Effector memory CD8-positive, alpha-beta T cell (primary cell): Measurements from ENCODE around the gene ZACN.
"Not testable (repeated sequence)": the region's sequence is repeated elsewhere in the genome, so short reads cannot be mapped to it uniquely, and the experiment has no call there.

Experiments used
- ATAC-seq: fragments of 150-1000 bp; cut with Tn5 transposase; replicated peaks from 2 replicates; pipeline ENCODE4 v1.10.0; 2021; ENCODE audit warnings: mild to moderate bottlenecking, moderate library complexity
- DNase-seq, 3 experiments: peaks; one replicate each; pipeline ENCODE4 v3.0.0; 2021
- H3K27ac Mint-ChIP-seq, 2 donors: one replicate each; pipeline ENCODE4 v1.8.0; 2022; ENCODE audit warnings: mild to moderate bottlenecking in 2 of 2, mixed read lengths in 2 of 2, moderate library complexity in 2 of 2
- H3K27me3 Mint-ChIP-seq, 2 donors: one replicate each; pipeline ENCODE4 v1.8.0; 2022; ENCODE audit warnings: mixed read lengths in 2 of 2
- H3K36me3 Mint-ChIP-seq: one replicate; pipeline ENCODE4 v1.8.0; 2022; ENCODE audit warnings: mild to moderate bottlenecking, moderate library complexity, mixed read lengths; ENCODE audit not compliant: insufficient read depth
- H3K4me1 Mint-ChIP-seq, 2 donors: one replicate each; pipeline ENCODE4 v1.8.0; 2022; ENCODE audit warnings: low read depth in 2 of 2, mixed read lengths in 2 of 2
- H3K4me3 Mint-ChIP-seq, 2 donors: one replicate each; pipeline ENCODE4 v1.8.0; 2022; ENCODE audit warnings: mild to moderate bottlenecking in 2 of 2, mixed read lengths in 2 of 2, moderate library complexity in 2 of 2
- H3K9me3 Mint-ChIP-seq, 2 donors: one replicate each; pipeline ENCODE4 v1.8.0; 2022; ENCODE audit warnings: mixed read lengths in 2 of 2

The ZACN gene

DNA sequence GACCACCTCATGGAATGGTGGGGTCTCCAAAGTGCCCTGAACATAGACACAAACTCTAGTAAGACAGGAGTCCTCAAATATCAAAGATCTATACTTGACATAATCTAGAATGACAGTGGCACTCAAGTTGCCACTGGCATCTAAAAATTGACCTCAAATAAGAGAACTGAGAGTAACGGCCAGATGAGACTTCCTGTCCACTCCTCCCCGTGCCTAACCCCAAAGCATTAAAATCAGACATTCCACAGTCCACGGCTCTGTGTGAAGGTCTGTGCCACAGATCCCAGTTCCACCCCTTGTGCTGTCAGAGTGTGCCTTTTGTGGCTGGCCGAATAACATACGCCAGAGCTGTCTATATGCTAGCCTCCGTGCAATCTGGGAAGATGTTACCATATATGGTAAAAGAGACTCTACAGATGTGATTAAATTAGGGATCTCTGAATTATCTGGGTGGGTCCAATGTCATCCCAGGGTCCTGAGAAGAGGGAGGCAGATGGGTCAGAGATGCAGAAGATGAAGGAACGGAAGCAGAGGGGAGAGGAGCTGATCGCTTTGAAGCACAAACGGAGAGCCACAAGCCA is 30.9 kb upstream of the ZACN start:
- H3K4me1 Mint-ChIP-seq: peaks cover 8 to 13% of the 10 kb centered on the region in 2 donors

DNA sequence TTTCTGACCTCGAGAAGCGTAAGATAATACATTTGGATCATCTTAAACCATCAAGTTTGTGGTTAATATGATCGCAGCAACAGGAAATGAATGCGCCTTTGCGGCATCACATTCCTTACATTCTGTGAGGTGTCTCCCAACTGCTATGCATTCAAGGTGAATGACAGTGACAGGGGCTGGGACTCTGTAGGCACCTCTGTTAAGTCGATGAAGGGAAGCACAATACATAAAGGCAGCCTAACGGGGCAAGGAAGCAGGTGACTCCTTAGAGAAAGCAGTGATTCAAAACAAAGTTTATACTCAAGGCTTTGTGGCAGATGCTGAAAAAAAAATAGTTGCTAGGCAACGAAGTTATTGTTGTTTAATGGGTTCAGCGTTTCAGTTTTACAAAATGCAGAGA is 30.3 kb upstream of the ZACN start:
- Mint-ChIP-seq H3K9me3 (no peaks in the 10 kb centered on the region), H3K4me3 (no peak overlapping the region), H3K27ac (peak overlapping the region; percentile 27 to 70), H3K4me1 (peaks cover 8 to 13% of the 10 kb centered on the region in 2 donors), H3K27me3 (no peaks in the 10 kb centered on the region), H3K36me3 (peaks cover 86% of the 10 kb centered on the region)
- DNase-seq (no peak), ATAC-seq (no peak)

More for the DNA sequence above, 30.9 kb upstream of the ZACN start:
- Mint-ChIP-seq H3K4me3 (no peak overlapping the region), H3K27ac (peak overlapping the region; percentile 7 to 70), H3K27me3 (no peaks in the 10 kb centered on the region), H3K9me3 (no peaks in the 10 kb centered on the region), H3K36me3 (peaks cover 86% of the 10 kb centered on the region)
- ATAC-seq (no peak), DNase-seq (no peak)

DNA sequence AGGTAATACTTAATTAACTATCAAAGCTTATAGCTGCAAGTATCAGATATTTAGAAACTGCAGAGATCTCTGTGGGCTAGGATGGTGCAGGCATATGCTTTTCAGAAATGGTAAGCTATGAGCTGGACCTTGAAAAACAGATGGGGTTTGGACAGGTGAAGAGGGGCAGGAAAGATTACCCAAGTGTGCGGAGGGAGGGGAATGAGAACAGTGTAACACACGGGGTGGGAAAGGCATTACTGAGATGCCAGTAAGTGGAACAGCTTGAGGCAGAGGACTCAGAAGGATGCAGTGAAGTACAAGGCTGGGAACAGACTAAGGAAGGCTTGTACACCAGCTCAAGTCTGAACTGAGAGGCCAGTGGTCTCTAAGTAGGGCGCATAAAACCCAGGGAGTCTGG is 29.7 kb upstream of the ZACN start:
- H3K27me3 Mint-ChIP-seq: no peaks in the 10 kb centered on the region
- H3K36me3 Mint-ChIP-seq: peaks cover 82% of the 10 kb centered on the region
- H3K4me3 Mint-ChIP-seq: no peak overlapping the region
- DNase-seq (no peak), ATAC-seq (no peak)
- H3K27ac Mint-ChIP-seq: peak overlapping the region; percentile 27 to 70
- peaks cover 8 to 13% of the 10 kb centered on the region in 2 donors for H3K4me1 Mint-ChIP-seq
- no peaks in the 10 kb centered on the region for H3K9me3 Mint-ChIP-seq

DNA sequence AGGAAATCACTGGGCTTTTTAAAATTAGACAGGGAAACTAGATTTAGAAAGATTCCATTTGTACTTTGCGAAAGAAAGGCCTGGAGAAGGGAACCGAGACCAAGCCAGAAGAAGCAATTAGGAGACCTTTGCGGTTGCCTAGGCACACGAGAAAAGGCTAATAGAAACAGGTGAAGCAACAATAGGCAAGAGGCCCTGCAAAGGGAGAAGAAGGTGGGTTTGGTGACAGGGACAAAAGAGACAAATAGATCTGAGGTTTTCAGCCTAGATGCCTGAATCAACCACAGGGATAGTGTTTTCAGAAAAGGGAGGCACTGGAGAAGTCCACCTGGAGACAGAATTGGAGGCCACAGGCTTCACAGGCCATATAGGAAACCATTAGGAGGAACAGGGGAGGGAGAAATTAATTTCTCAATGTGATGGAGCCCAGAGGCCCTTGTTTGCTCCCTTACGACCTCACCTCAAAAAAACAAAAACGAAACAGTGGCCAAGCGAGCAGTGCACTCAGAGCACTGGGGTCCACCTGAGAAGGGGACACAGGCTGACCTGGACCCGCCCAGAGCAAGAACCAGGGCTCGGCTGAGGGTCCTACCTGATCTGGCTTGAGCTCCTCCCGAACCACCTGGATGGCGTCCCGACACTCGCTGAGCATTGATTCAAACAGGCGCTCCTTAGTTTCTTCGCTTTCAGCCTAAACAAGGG is 29.0 kb upstream of the ZACN start:
- Mint-ChIP-seq H3K27ac (peak overlapping the region in 1 of 2 donors; percentile 70), H3K9me3 (no peaks in the 10 kb centered on the region), H3K4me1 (peaks cover 8 to 13% of the 10 kb centered on the region in 2 donors), H3K4me3 (no peak overlapping the region), H3K27me3 (no peaks in the 10 kb centered on the region), H3K36me3 (peaks cover 81% of the 10 kb centered on the region)
- DNase-seq (no peak), ATAC-seq (no peak)

DNA sequence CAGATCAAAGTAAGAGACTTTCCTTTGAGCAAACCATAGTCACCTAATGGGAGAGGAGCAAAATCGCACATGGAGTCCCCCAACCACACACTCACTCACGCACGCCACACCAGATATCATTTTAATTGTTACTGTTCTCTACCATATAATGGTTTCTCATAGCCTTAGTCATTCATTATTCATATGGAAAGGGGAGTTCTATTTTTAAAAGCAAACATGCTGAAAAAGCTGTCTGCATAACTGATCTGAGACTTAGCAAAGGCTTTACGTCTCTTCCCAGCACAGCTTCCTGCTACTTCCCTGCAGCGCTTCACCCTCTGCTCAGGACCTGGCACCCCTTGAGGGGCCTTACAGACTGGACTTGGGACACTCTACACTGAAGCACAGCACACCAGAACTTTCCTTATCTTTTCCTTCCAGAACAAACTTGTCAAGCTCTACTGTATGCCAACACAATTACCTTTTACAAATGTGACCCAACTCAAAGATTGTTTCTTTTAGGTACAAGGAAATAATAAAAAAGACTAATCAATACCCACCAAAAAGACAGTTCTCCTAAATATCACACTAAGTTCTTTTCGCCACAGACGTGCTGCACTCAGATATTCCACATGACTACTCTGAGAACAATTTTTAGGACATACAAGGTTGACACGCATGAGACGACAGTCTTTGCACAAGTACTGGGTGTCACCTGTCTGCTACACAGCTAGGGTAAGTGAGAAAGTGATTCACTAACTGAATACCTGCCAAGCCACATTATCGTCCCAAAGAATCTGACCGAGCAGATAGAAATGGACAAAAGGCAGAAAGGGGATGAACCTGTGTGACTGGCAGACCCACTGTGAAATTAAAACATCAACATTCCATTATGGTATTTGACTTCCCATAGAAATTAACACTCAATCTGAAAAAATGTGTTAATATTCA is 28.2 kb upstream of the ZACN start:
- Mint-ChIP-seq H3K27ac (no peak overlapping the region), H3K4me3 (no peak overlapping the region), H3K9me3 (no peaks in the 10 kb centered on the region), H3K4me1 (peaks cover 8 to 13% of the 10 kb centered on the region in 2 donors), H3K36me3 (peaks cover 81% of the 10 kb centered on the region), H3K27me3 (no peaks in the 10 kb centered on the region)
- DNase-seq (no peak), ATAC-seq (no peak)

DNA sequence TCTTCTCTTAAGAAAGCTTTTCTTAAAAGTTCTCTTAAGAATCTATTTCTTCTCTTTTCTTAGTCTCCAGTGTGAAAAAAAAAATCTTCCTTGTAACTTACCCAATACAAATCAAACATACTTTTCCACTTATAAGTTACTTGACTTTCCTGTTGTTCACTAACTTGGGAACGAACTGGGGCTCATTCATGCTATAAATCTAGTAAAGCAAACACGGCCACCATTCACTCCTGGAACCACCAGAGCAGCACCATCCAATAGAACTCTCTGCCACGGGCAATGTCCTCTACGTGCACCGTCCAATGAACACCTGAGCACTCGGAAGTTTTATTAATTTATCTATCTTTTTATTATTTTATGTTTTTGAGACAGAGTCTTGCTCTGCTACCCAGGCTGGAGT is 27.4 kb upstream of the ZACN start:
- no peaks in the 10 kb centered on the region for H3K27me3 Mint-ChIP-seq
- H3K9me3 Mint-ChIP-seq: no peaks in the 10 kb centered on the region
- DNase-seq (no peak), ATAC-seq (no peak)
- no peak overlapping the region for H3K27ac Mint-ChIP-seq
- peaks cover 81% of the 10 kb centered on the region for H3K36me3 Mint-ChIP-seq
- peaks cover 8 to 16% of the 10 kb centered on the region in 2 donors for H3K4me1 Mint-ChIP-seq
- H3K4me3 Mint-ChIP-seq: no peak overlapping the region

DNA sequence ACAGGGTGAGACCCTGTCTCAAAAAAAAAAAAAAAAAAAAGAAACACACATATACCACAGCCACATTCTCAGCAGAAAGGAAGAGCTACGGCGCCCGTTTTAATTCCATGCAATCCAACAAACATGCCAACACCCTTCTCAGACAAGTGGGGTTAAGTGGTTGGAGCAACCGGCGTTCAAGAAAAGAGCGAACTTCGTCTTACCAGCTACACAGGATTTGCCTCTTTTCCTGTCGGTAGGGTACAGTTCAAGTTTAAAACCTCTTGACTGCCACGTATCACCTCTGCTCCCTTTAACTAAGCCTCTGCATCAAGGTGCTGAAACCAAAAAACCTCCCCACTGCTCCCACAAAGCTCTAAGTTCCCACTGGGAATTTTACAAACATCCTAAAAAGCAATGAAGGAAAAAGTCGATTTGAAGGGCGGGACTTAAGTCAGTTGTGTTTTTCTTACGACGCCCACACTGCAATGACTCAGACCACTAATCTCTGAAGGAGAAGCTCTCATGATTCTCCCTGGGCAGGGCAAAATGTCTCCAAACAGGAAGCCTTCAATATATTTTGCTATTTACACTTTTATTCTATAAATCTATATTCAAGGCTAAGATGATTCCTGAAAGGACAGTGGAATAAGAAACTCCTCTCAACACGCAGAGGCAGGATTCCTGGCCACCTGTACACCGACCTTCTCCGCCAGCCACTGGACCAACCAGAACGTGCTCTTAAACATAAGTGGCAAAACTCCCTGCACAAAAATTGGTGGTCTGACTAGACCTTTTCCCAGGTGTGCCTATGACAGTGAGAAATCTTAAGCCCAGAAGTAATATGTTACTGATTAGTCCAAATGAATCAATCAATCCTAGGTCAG is 25.5 kb upstream of the ZACN start:
- H3K36me3 Mint-ChIP-seq: peaks cover 84% of the 10 kb centered on the region
- peak overlapping the region in 1 of 2 donors; percentile 25 for H3K27ac Mint-ChIP-seq

DNA sequence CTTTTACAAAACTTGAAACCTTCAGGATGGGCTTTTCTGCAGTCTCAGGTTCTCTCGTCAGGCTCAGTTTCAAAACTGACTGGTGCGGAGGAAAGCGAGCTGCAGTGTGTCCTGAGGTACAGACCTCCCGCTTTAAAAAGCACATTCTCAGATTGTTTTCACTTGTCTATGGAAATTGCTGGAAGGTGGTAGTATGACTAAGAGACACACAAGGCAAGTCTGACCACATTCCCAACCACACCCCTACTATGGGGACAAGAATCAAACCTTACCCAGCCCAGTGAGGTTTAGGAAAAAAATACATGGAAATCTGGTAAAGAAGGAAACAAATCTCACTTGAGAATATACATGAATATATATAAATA is 24.9 kb upstream of the ZACN start:
- ATAC-seq (no peak), DNase-seq (no peak)
- no peaks in the 10 kb centered on the region for H3K9me3 Mint-ChIP-seq
- H3K4me3 Mint-ChIP-seq: no peak overlapping the region
- peaks cover 84% of the 10 kb centered on the region for H3K36me3 Mint-ChIP-seq
- H3K27ac Mint-ChIP-seq: no peak overlapping the region
- no peaks in the 10 kb centered on the region for H3K27me3 Mint-ChIP-seq
- H3K4me1 Mint-ChIP-seq: peaks cover 5 to 15% of the 10 kb centered on the region in 2 donors

More for the DNA sequence above, 25.5 kb upstream of the ZACN start:
- H3K4me3 Mint-ChIP-seq: no peak overlapping the region
- ATAC-seq (no peak), DNase-seq (no peak)
- no peaks in the 10 kb centered on the region for H3K27me3 Mint-ChIP-seq
- H3K9me3 Mint-ChIP-seq: no peaks in the 10 kb centered on the region
- peaks cover 7 to 16% of the 10 kb centered on the region in 2 donors for H3K4me1 Mint-ChIP-seq

DNA sequence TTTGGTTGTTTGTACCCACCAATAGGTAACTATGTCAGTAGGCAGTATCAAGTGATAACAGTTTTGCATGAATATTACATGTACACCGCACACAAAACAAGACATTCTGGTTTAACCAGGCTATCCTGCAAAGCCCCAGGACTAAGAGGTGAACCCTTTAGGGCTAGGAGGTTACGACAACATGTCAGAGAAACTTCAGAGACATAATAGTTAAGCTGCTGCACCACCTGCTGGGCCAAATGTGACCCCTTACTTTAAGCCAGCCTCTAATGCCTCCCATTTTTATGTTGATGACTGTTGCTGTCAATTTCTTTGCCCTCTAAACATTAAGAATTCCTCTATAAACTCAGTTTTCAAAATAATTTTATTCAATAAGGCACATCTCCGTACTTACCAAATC is 22.1 kb upstream of the ZACN start:
- DNase-seq (no peak), ATAC-seq (no peak)
- Mint-ChIP-seq H3K36me3 (peaks cover 90% of the 10 kb centered on the region), H3K4me1 (peaks cover 0 to 3% of the 10 kb centered on the region in 2 donors), H3K27ac (peak overlapping the region in 1 of 2 donors; percentile 52), H3K27me3 (no peaks in the 10 kb centered on the region), H3K4me3 (no peak overlapping the region), H3K9me3 (no peaks in the 10 kb centered on the region)

DNA sequence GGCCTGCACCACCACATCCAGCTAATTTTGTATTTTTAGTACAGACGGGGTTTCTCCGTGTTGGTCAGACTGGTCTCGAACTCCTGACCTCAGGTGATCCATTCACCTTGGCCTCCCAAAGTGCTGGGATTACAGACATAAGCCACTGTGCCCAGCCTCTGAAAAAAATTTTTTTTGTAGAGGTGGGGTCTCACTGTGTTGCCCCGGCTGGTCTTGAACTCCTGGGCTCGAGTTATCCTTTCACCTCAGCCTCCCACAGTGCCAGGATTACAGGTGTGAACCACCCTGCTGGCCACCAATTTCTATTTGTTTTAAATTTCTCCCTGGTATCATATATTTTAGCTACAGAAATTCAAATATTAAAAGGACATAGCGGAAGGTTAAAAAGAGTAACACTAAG is 20.7 kb upstream of the ZACN start:
- not testable (repeated sequence) for H3K27me3 Mint-ChIP-seq, ATAC-seq, H3K4me1 Mint-ChIP-seq, H3K27ac Mint-ChIP-seq, H3K4me3 Mint-ChIP-seq, DNase-seq, H3K9me3 Mint-ChIP-seq
- H3K36me3 Mint-ChIP-seq: peaks cover 93% of the 10 kb centered on the region

DNA sequence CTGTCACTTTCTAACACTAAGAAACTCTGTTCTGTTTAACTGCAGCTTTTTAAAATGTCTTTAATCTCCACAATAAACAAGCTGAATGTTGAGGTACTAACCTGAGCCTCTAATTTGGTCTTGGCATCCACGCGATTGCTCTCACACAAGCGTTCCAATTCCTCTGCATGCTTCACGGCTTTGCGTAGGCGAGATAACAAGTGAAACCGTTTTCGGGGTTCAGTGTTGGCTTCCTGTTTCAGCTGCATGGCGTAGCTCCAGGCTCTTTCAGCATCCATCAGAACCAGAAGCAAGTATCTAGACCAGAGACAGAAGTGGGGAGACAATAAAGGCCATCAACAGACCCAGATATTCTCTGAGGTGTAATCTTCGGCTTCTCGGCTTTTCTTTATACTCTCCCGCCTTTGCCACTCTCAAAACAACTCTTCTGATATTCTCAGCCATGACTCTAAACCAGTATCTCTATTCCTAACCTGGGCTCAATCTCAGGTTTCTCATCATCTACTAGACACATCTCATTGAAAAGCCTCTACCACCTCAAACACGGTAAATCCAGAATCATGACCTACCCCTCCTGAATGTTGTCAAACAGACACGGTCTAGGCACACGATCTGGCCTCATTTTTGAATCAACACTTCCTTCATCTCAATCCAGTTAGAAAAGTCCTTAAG is 15.0 kb upstream of the ZACN start:
- Mint-ChIP-seq H3K9me3 (no peaks in the 10 kb centered on the region), H3K4me3 (peak overlapping the region; percentile 24 to 50), H3K27me3 (no peaks in the 10 kb centered on the region), H3K27ac (peak overlapping the region; percentile 76 to 93), H3K36me3 (peaks cover 95% of the 10 kb centered on the region), H3K4me1 (peaks cover 10 to 13% of the 10 kb centered on the region in 2 donors)
- ATAC-seq (peak; percentile 71), DNase-seq (no peak)

DNA sequence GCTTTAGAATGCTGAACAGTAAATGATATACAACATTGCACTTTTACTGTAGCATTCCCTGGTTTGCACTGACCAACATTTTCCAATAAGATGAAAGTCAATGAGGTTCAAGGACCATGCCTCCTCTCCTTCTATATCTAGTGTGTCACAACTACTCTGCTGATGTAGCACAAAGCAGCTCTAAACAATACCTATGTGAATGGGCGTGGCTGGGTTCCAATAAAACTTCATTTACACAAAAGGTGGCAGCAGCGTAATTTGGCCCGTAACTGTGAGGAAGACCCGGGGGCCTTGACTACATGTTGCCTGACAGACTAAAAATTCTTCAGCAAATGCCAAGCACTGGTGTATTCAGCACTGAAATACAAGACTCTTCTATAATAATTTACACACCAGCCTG is 13.2 kb upstream of the ZACN start:
- no peaks in the 10 kb centered on the region for H3K9me3 Mint-ChIP-seq
- DNase-seq (no peak), ATAC-seq (no peak)
- H3K4me3 Mint-ChIP-seq: no peak overlapping the region
- peaks cover 19 to 22% of the 10 kb centered on the region in 2 donors for H3K4me1 Mint-ChIP-seq
- H3K36me3 Mint-ChIP-seq: peaks cover 90% of the 10 kb centered on the region
- no peaks in the 10 kb centered on the region for H3K27me3 Mint-ChIP-seq
- H3K27ac Mint-ChIP-seq: no peak overlapping the region
